GM18907 (cell line): ENCODE data around the gene CORO7.

Experiments
- ATAC-seq: cut with Tn5 transposase; IDR thresholded peaks from one replicate; pipeline ENCODE4 v1.9.1; 2021; ENCODE audit warnings: mild to moderate bottlenecking, moderate library complexity; ENCODE audit not compliant: unreplicated experiment

Gene CORO7

DNA sequence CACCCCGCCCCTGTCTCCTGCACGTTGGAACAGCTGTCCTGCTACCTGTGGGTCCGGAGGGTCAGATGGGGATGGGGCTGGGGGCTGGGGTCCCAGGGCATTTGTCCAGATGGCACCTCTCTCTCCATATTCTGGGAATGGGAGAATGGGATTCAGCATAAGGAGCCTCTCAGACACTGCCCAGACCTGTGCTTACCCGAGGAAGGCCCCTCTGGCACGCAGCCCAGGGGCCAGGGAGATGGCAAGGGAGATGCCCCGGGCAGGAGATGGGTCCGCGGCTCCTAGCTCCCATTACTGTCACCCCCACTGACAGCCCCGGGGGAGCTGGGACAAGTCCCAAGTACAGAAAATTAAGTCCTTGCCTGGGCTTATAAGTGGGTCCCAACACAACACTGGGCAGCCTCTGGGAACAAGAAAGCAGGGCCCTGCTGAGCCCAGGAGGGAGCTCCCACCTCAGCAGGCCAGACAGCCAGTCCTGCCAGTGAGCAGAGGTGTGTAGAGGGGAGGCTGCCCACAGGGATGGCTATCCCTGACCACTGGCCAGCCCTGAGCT, 43.0 kb downstream of the CORO7 start:
- ATAC-seq, result no peak

DNA sequence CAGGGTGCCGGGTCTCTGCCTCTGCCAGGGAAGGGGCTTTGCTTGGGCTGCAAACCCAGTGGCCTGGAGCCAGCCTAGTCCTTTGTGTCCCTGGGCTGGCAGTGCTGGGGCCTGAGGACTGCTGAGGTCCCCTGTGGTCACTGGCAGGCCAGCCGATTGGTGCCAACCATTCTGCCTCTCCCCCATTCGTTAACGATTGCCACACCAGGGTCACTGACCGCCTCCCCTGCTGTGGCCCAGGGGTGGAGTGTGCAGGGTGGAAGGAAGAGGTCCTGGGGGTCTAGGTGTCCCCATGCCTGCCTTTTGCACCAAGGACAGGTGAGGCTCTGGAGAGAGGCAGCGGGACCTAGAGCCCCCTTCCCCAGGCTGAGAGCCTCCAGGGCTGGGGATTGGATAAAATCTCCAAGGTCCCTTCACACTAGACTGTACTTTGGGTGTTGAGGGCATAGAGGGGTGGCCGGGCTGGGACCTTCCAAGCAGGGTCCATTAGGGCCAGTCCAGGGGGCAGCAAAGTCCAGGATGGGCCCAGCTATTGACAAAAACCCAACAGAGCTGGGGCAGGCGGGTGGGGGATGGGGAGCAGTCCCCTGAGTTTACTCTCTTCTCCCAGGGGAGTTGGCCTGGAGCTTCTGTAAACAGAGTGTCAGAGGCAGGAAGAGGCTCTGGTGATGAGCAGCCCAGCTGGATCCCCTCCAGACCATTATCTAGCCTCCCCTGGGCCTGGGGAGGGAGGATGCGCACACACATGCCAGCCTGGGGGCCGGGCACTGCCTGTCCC, 43.6 kb downstream of the CORO7 start:
- no peak for ATAC-seq

DNA sequence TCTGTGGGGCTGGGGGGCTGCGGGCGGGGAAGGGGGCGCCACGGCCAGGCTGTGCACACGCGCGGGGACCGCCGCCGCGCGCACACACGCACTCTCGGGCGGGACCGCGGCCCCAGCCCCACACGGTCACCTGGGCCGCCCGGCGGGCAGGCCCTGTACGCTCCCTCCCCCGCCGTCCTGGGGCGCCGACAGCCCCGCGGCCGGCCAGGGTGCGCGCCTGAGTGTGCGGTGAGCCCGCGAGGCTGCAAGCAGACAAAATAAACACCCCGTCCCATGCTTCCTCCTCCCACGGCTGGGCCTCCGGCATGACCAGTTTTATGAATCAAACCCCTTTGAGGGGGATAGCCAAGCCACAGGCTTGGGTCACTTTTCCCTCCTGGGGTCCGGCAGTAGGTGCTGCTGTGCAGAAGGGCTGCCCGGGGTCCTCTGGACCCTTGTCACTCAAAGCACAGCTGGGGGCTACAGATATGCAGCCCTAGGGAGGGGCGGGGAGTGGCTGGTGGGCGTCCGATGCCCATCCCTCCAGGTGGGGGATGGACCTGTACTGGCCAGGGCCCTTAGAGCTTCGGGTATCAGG, 44.3 kb downstream of the CORO7 start:
- peak; percentile 27 for ATAC-seq

DNA sequence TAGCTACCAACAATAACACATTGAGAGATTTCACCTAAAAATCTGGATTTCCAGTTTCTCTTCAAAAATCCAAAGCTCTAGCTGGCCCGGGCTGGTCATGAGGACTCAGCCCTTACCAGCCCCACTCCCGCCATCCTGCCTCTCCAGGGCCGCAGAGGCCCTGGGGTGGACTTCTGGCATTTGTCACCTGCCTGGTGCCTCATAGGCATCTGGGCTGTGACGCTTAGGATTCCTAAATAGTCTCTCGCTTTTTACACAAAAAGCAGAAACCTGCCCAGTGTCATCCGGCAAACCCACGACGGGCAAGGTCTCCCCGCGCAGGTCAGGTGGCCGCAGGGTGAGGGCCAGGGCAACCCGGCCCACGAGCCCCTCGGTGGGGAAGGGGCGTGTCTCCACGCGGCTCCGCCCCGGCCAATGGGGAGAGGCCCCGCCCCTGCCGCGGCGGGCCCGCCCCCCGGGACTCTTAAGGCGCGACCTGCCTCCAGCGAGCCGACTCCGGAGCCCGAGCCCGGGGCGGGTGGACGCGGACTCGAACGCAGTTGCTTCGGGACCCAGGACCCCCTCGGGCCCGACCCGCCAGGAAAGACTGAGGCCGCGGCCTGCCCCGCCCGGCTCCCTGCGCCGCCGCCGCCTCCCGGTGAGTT, 44.9 kb downstream of the CORO7 start, which contains the start of gene VASN:
TSS of gene VASN (plus strand) at position 492 of the 644 bp plus-strand sequence. CDS start 9,030 bp downstream, outside the sequence.
- peak; percentile 60 for ATAC-seq

DNA sequence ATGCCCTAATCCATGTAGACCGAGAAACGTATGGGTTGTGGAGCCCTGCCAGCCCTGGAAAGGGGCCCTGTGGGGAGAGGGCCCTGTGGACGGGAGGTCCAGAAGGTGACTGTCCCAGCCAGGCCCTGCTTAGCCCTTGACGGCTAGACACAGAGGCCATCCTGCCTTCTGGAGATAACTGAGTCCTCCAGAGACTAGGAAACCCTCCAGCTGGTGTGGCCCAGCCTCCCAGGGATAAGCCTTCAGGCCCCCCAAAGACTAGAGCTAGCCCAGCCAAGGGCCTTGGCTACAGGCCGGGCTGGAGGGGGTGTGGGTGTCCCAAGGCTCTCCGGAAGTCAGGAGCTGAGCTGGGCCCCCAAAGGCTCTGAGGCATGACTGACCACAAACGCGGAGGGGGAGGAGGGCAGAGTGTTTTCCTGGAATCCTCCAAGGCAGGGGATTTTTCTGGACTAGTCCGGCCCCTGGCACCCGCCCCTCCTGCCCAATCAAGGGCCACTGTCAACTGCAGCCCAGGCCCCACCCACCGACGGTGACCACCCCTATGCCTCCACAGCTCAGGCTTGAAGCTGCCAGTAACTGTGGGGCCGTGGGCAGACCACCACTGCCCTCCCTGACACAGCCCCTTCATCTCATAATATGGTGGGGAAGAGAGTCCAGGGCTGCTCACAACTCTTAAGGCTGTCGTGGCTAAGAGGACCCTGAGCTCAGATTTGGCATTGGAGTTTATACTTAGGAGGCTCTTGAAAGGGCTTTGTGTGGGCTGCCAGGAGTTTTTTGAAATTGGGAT, 45.6 kb downstream of the CORO7 start:
- no peak for ATAC-seq

DNA sequence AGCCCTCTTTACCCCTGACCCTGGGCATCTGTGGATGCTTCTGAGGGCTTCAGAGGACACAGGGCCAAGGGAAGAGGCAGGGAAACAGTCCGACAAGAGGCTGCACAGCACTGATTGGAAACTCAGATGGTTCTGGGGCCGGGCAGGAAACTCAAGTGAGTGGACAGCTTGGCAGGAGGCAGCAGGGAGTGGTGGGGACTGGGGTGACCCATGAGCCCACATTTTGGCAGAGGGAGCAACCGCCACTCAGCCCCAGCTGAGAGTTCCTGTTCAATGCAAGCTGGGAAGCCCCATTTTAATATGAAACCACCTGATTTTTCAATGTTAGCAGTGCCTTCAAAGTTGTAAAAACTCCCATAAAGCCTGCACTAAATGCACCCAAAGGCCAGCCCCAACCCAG, 46.2 kb downstream of the CORO7 start:
- ATAC-seq, result no peak

DNA sequence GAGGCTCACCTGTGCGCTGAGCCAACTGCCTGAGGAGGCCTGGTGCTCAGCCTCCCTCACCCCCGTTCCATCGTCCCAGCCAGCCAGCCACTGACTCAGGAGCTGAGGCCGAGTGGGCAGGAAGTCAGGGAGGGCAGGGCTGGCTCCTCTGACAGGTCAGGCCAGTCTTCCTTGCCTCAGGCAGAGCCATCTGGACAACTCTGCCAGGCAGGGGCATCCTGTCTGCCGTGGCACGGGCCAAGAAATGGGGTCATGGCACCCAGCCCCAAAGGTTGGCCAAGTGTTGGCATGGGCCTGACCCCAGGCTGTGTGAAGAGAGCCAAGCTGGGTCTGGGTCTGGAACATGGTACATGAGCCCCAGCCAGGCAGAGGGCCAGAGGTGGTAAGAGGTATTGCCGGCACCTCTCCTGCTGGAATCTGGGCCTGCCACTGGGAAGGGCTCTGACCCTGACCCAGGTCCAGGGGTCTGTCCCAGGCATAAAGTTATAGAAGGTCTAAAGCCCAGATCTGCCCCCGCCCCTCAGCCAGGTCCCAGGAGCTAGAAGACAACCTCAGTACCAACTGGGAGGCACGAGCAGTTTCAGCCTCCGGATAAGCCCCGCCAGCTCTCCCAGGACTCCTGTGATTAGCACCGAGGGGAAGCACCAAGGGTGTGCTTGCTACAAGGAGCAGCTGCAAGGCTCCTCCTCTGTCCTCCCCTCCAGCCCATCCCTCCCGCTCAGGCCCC, 47.2 kb downstream of the CORO7 start:
- no peak for ATAC-seq

DNA sequence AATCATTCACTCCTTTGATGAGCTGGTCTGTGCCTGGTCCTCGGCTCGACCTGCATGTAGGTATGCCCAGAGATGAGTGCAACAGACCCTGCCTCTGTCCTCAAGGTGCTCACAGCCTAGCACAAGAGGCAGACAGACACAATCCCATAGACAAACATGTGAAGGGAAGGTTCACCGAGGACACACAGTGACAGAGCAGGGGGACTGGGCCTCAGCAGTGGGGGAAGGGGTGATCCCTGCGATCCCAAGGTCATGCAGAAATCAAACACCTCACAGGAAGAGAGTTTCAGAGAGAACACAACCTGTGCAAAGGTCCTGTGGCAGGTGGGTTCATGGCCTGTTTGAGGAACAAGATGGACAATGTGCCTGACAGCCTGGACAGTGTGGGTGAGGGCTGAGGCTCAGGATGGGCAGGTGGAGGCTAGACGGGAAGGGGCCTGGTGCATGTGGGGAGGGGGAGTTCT, 49.0 kb downstream of the CORO7 start:
- no peak for ATAC-seq

DNA sequence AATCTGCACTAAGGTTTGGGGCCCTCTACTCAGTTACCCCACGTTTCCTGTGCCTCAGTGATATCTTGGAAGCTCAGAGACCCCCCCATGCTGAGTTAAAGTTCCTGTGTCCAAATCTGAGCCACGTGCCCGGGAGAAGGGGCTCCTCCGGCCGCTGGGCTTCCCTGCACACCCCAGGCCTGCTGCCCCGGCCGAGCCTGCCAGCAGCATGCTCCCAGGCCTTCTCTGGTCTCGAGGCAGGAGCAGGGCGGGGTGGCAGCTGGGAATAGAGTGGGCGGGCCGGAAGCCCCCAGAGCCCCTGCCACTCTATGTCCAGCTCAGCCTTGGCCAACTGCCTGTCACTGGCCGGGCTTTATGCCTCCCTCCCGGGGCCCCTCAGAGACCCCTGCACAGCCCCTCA, 50.4 kb downstream of the CORO7 start:
- ATAC-seq, result no peak

DNA sequence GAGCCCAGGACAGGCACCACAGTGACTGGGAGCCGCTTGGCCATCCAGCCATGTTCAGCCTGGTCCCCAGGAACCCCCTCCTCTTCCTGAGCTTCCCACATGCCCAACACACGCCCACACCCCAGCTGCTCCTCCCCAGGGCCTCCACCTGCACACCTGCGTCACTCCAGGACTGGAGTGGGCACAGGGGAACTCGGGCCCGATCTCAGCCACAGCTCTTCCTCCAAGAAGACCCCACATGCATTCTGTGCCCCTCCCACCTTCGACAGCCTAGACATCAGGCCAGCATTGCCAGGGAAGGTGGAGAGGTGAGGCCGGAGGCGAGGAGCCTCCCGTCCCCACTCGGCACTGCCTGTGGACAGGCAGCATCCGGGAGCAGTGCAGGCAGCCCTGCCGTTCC, 50.8 kb downstream of the CORO7 start:
- ATAC-seq, result no peak

DNA sequence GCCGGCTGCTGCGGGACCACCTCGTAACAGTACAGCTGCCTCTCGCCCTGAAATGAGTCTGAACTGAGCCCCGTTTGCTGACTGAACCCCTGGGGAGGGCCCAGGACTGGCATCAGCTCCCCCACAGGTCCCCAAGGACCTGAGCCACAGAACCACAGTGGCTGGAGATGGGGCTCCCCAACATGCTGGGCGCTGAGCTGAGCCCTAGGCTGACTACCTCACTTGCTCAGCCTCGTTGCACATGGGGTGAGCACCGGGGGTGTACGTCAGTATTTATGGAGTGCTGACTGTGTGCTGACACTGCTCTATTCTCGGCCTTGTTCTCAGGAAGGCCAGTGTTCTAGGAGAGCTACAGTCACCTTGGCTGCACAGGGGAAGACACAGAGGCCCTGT, 51.4 kb downstream of the CORO7 start:
- ATAC-seq, result peak; percentile 52

DNA sequence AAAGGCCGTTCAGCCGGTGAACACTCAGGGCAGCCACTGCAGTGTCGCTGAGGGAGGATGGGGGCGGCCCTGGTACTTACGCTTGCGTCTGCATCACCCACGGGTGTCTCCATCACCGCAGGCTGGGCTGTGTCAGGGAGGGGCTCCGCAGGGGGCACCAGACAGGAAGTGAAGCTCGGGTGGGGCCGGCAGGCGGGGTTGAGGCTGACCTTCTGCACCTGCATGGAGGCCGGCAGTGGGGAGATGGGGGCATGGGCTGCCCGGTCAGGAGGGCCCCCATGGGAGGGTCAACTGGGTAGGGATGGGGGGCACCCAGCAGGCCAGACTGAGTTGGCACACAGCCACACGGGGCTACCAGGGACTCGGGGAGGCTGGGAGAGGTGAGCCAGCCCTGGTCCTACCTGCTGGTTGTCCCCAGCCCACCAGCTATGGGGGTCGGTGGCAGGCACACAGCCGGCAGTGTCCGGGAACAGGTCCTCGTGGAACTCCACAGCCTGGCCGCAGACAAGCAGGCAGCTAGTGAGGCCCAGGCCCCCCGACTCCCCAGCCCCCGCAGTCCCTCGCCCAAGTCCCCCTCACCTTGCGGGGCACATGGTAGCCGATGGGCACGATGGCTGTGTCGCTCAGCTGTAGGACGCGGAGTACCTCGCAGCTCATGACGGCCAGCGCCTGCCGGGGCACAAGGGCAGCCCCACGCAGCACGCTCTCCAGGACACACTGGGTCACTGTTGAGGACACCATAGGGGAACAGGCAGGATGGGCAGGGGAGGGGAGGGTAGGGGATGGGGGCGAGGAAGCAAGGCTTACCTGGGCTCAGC, 52.0 kb downstream of the CORO7 start:
- ATAC-seq, result no peak

DNA sequence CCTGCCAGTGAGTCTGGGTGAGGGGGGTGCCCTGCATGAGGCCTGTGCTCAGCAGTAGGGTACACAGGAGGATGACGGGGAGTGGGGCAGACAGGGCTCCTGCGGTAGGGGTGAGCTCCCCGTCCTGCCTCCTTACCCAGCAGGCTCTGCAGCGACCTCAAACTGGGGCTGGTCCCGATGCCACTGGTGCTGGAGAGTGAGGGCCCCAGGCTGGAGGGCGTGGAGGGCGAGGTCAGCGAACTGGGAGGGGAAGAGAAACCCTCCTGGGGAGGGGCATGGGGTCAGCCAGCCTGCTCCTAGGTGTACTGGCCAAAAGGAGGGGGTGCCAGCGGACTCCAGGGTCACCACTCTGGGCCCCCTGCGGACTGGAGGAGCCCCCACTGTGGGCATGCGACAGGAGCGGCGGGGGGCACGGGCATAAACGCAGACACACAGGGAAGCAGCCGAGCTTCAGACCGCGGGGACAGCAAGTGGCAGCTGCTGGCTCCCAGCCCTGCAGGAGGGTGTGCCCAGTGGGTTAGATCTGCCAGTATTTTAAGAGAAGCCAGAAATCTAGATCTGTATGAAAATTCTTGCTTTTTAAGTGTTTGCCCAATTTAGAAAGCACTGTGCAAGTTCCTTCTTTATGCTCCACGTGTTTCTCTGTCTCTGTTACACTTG, 53.8 kb downstream of the CORO7 start:
- no peak for ATAC-seq

DNA sequence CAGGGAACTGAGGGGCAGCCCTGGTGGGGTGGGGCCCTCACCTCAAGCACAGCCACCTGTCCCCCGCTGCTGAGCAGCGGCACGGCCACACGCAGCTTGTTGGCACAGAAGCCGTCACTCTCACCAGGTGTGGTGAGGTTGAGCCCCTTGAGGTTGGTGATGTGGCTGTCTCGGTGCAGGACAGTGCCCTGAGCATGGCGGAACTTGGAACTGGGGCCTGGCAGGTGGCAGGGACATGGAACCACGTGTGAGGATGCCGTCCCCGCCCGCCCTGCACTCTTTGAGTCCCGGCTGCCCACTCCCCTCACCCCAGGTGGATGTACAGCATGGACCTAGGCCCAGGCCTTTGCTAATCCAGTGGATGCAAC, 54.5 kb downstream of the CORO7 start:
- ATAC-seq, result no peak

DNA sequence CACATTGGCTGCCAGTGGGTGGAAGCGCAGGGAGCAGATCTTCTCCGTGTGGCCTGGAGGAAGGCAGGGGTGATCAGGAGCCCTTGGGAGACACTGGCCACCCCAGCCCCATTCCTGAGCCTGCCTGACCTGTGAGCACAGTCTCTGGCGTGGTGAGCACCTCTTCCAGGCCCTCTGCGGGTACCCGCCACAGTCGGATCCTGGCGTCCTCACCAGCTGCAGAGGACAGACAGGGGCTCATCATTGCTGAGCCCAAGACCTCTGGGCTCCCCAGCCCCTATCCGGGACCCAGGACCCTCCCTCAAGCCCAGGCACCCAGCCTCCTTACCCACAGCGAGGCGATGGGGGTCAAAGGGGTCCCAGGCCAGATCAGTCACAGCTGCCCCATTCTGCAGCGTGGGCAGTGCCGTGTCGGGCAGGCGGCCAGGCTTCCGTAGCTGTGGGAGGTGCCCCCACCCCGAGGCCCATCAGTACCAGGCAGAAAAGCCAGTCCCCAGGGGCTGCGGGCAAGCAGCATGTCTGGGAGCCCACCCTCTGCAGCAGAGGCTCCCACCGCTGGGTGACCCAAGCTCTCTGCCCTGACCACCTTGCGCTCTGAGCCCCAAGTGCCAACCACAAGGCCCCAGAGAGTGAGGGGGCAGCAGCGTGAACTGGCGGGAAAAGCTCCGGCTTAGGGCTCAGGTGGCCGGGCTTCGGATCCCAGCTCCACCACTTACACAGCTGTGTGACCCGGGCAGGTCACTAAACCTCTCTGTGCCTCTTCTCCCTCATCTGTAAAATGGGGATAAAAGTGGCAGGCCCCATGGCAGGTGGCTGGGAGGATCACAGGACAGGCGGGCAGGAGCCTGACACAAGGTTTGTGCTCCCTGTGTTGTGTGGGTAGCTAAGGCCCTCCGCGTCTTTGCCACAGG, 55.1 kb downstream of the CORO7 start:
- no peak for ATAC-seq

DNA sequence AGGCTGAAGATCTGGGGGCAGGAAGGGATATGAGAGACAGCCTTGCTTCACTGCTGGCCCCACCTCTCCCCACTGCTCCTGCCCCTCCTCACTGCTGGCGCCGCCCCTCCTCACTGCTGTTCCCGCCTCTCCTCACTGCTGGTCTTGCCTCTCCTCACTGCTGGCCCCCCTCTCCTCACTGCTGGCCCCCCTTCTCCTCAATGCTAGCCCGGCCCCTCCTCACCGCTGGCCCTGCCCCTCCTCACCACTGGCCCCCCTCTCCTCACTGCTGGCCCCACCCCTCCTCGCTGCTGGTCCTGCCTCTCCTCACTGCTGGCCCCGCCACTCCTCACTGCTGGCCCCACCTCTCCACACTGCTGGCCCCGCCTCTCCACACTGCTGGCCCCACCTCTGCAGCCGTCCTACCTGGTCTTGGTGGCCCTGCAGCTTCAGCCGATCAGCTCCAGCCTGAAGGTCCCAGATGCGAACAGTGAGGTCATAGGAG, 55.8 kb downstream of the CORO7 start:
- no peak for ATAC-seq

DNA sequence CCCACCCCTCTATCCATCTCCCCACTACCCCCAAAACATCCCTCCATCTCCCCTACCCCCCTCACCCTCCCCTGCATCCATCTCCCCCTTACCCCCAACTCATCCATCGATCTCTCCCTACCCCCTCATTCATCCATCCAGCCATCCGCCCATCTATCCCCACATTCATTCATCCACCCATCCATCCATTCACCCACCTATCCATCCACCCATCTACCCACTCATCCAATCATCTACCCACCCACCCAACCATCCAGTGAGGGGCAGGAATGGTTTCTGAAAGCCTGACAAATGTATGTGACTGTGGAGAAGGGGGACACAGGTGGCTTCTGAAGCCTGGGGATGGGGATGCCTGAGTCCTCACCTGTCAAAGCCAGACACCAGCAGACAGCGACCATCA, 56.5 kb downstream of the CORO7 start:
- no peak for ATAC-seq
